Natural killer cell treated with Interleukin-12 subunit alpha and Interleukin-12 subunit beta and Interleukin-15 and Interleukin-18, amount 100 ng/mL, for 72 hours (primary cell): ENCODE results near the gene NDUFA3. TPM values are rescaled to one million over a fixed set of nuclear protein-coding genes. Genes with fewer than 3 reads are reported as not detected.
"Not testable (repeated sequence)": the region's sequence is repeated elsewhere in the genome, so short reads cannot be mapped to it uniquely, and the experiment has no call there.

ENCODE experiments used
- ATAC-seq, 2 donors: fragments of 150-1000 bp; cut with Tn5 transposase in 1 of 2; sonication (Bioruptor Pico), chemical (Tn5 transposase) in 1 of 2; 2 replicates each; pipeline ENCODE4 v1.10.0; 2021
- DNase-seq: peaks from one replicate; pipeline ENCODE4 v3.0.0; 2022; ENCODE audit warnings: low spot score
- H3K27ac Mint-ChIP-seq, 2 donors: 1 replicate in 1 of 2; 2 replicates in 1 of 2; pipeline ENCODE4 v1.8.0; 2022; ENCODE audit warnings: mixed read lengths in 2 of 2, mild to moderate bottlenecking in 1 of 2, moderate library complexity in 1 of 2
- H3K27me3 Mint-ChIP-seq, 2 donors: 1 replicate in 1 of 2; 2 replicates in 1 of 2; pipeline ENCODE4 v1.8.0; 2022; ENCODE audit warnings: mixed read lengths in 2 of 2
- H3K36me3 Mint-ChIP-seq: one replicate; pipeline ENCODE4 v1.8.0; 2022; ENCODE audit warnings: mixed read lengths
- H3K4me1 Mint-ChIP-seq, 2 donors: 1 replicate in 1 of 2; 2 replicates in 1 of 2; pipeline ENCODE4 v1.8.0; 2022; ENCODE audit warnings: low read depth in 2 of 2, mixed read lengths in 2 of 2, mild to moderate bottlenecking in 1 of 2
- H3K4me3 Mint-ChIP-seq: one replicate; pipeline ENCODE4 v1.8.0; 2022; ENCODE audit warnings: mixed read lengths
- H3K9me3 Mint-ChIP-seq: 2 replicates; pipeline ENCODE4 v1.8.0; 2022; ENCODE audit warnings: mixed read lengths
- total RNA-seq, 2 donors: library from RNA; stranded (reverse); gene quantifications; one replicate each; pipeline ENCODE4 v1.2.3, GENCODE V29; 2022

NDUFA3 gene
- total RNA-seq, 2 donors from 2014 or later, result 70.7 to 78.5 TPM

DNA sequence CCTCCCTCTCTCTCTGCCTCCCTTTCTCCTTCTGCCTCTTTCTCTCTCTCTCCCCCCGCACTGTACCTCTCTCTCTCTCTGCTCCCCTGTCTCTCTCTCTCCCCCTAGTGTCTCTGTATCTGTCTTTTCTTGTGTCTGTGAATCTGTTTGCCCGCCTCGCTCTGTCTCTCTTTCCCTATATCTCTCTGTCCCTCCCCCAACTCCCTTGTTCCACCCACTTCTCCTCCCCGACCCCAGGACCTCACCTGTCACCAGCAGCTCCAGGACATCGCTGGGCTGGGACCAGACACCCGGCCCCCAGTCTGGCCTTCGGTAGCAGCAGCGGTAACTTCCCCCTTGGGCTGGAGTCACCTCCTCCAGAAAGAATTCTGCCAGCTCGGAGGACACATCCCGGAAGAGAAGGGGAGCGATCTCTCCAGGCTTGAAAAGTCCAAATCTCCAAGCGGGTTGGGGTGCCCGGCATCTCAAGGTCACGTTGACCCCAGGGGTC is 6.0 kb upstream of the NDUFA3 start:
- peaks cover 8 to 11% of the 10 kb centered on the region in 2 donors for H3K27me3 Mint-ChIP-seq
- no peaks in the 10 kb centered on the region for H3K9me3 Mint-ChIP-seq
- no peaks in the 10 kb centered on the region for H3K36me3 Mint-ChIP-seq
- no peak for DNase-seq
- ATAC-seq, result peak in 1 of 2 donors; percentile 49
- H3K4me3 Mint-ChIP-seq, result peak overlapping the region; percentile 92
- peaks cover 15 to 21% of the 10 kb centered on the region in 2 donors for H3K4me1 Mint-ChIP-seq
- H3K27ac Mint-ChIP-seq, result peak overlapping the region; percentile 69 to 78

DNA sequence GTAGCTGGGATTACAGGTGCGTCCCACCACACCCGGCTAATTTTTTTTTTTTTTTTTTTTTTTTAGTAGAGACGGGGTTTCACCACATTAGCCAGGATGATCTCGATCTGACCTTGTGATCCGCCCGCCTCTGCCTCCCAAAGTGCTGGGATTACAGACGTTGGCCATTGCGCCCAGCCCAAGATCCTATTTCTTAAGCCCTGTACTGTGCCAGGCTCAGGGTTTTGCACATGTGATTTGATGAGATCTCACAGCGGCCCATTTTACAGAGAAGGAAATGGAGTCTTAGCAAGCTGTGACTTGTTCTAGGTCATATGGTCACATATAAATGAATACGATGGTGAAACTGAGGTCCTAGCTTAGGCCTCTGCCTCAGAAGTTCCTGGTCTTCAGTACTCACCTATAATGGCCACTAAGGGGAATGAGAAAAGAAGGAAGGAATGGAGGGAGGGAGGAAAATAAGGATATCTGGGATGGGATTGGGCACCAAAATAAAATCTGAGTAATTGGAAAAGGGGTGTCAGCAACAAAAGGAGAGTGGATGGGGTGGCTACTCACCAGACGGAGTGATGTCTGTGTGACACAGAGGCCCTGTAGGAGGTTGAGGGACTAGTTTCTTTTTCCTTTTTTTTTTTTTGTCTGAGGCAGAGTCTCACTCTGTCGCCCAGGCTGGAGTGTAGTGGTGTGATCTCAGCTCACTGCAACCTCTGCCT is 3.3 kb upstream of the NDUFA3 start:
- H3K27ac Mint-ChIP-seq, result no peak overlapping the region
- peaks cover 0 to 4% of the 10 kb centered on the region in 2 donors for H3K27me3 Mint-ChIP-seq
- DNase-seq (no peak), ATAC-seq (no peak)
- no peak overlapping the region for H3K4me3 Mint-ChIP-seq
- peaks cover 22 to 32% of the 10 kb centered on the region in 2 donors for H3K4me1 Mint-ChIP-seq
- no peaks in the 10 kb centered on the region for H3K36me3 Mint-ChIP-seq
- no peaks in the 10 kb centered on the region for H3K9me3 Mint-ChIP-seq

DNA sequence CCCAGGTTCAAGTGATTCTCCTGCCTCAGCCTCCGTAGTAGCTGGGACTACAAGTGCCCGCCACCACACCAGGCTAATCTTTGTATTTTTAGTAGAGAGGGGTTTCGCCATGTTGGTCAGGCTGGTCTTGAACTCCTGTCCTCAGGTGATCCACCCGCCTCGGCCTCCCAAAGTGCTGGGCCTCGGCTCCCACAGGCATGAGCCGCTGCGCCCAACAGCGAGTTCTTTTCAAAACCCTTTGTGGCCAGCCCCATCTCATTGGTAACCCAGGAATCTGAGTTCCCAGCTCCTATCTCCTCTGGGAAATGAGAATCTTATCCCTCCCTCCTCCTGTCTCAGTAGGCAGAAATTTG is 2.8 kb upstream of the NDUFA3 start:
- H3K4me1 Mint-ChIP-seq, result peaks cover 21 to 32% of the 10 kb centered on the region in 2 donors
- H3K4me3 Mint-ChIP-seq, DNase-seq, H3K36me3 Mint-ChIP-seq, H3K27ac Mint-ChIP-seq, ATAC-seq, H3K27me3 Mint-ChIP-seq, H3K9me3 Mint-ChIP-seq: not testable (repeated sequence)

DNA sequence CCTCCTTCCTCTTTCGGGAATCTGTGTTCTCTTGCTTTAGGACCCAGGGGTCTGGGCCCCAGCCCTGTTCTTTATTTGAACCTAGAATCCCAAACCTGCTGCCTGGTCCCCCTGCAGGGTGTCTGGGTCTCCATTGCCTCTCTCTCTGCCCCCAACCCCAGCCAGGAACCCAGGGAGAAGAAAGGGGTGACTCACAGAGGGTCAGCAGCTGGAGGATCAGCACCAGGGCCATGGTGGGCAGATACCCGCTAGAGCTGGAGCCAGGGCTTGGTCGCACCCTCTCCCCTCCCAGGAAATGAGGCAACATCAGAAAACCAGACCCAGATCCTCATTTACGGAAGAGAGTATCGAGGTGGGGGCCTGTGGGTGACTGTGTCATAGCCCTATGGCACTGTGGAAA is 2.1 kb upstream of the NDUFA3 start, which contains the start of gene OSCAR:
Gene OSCAR (minus strand): TSS at position 243 of the 400 bp plus-strand sequence. CDS start 11 bp downstream, at position 232.
- H3K4me1 Mint-ChIP-seq, result peaks cover 24 to 32% of the 10 kb centered on the region in 2 donors
- no peak for ATAC-seq
- H3K27me3 Mint-ChIP-seq, result peaks cover 0 to 3% of the 10 kb centered on the region in 2 donors
- no peaks in the 10 kb centered on the region for H3K9me3 Mint-ChIP-seq
- peak within 1 kb of the TSS; percentile 17 to 63 for H3K27ac Mint-ChIP-seq
- peak within 1 kb of the TSS; percentile 65 for H3K4me3 Mint-ChIP-seq
- DNase-seq, result no peak
- no peaks in the 10 kb centered on the region for H3K36me3 Mint-ChIP-seq

DNA sequence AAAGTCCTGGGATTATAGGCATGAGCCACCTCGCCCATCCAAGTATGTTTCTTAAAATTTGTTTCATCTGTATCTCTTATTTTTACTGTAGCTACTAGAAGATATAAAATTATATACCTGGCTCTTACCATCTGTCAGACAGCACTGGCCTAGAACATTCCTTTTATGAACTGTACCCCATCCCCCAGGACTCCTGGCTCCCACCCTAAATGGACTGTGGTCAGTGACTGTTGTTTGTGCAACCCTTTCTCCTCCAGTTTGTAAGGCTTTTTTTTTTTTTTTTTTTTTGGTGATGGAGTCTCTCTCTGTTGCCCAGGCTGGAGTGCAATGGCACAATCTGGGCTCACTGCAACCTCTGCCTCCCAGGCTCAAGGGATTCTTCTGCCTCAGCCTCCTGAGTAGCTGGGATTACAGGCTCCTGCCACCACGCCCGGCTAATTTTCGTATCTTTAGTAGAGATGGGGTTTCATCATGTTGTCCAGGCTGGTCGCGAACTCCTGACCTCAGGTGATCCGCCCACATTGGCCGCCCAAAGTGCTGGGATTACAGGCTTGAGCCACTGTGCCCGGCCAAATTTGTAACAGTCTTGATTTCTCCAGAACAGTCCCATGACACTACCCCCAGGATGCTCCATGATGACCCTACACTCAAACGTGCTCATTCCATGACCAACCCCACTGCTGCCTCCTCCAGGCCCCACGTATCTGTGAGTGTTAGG is 2.5 kb downstream of the NDUFA3 start:
- no peaks in the 10 kb centered on the region for H3K27me3 Mint-ChIP-seq
- H3K4me3 Mint-ChIP-seq, result peak overlapping the region; percentile 90
- peaks cover 11% of the 10 kb centered on the region for H3K36me3 Mint-ChIP-seq
- H3K4me1 Mint-ChIP-seq, result peaks cover 21 to 23% of the 10 kb centered on the region in 2 donors
- ATAC-seq (no peak), DNase-seq (no peak)
- H3K27ac Mint-ChIP-seq, result no peak overlapping the region
- H3K9me3 Mint-ChIP-seq, result no peaks in the 10 kb centered on the region

DNA sequence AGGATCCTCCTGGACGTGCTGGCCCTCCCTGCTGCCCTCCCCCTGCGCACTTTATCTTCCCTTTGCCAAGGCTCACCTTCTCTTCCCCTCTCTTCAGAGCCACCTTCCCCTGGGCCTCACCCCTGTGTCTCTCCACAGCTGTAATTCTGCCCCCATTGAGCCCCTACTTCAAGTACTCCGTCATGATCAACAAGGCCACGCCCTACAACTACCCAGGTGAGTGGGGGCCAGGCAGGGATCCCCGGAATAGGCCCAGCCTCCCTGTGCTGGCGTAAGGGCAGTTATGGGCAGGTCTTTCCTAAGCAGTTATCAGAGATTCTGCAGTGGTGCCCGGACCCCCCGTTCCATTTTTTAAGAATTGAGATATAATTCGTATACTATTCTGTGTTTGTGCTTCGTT is 3.1 kb downstream of the NDUFA3 start:
- peaks cover 13% of the 10 kb centered on the region for H3K36me3 Mint-ChIP-seq
- ATAC-seq (no peak), DNase-seq (no peak)
- no peak overlapping the region for H3K4me3 Mint-ChIP-seq
- H3K27ac Mint-ChIP-seq, result no peak overlapping the region
- no peaks in the 10 kb centered on the region for H3K9me3 Mint-ChIP-seq
- peaks cover 18 to 27% of the 10 kb centered on the region in 2 donors for H3K4me1 Mint-ChIP-seq
- no peaks in the 10 kb centered on the region for H3K27me3 Mint-ChIP-seq

DNA sequence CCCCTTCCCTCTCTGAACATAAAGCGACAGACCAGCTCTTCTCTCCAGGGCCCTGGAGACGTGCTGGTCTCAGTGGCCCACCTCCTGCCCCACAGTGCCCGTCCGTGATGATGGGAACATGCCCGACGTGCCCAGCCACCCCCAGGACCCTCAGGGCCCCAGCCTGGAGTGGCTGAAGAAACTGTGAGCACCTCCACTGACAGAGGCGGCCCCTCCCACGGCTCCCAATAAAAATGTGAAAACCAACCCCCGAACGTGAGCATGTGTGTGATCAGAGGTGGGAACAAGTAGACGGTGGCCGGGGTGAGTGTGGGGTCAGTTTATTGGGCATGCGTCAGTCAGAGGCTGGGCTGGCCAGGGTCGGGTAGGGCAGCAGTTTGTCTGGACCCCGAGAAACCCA is 4.1 kb downstream of the NDUFA3 start:
- ATAC-seq (no peak), DNase-seq (no peak)
- H3K36me3 Mint-ChIP-seq, result peaks cover 15% of the 10 kb centered on the region
- H3K4me3 Mint-ChIP-seq, result no peak overlapping the region
- H3K4me1 Mint-ChIP-seq, result peaks cover 11 to 28% of the 10 kb centered on the region in 2 donors
- no peak overlapping the region for H3K27ac Mint-ChIP-seq
- no peaks in the 10 kb centered on the region for H3K27me3 Mint-ChIP-seq
- H3K9me3 Mint-ChIP-seq, result no peaks in the 10 kb centered on the region

DNA sequence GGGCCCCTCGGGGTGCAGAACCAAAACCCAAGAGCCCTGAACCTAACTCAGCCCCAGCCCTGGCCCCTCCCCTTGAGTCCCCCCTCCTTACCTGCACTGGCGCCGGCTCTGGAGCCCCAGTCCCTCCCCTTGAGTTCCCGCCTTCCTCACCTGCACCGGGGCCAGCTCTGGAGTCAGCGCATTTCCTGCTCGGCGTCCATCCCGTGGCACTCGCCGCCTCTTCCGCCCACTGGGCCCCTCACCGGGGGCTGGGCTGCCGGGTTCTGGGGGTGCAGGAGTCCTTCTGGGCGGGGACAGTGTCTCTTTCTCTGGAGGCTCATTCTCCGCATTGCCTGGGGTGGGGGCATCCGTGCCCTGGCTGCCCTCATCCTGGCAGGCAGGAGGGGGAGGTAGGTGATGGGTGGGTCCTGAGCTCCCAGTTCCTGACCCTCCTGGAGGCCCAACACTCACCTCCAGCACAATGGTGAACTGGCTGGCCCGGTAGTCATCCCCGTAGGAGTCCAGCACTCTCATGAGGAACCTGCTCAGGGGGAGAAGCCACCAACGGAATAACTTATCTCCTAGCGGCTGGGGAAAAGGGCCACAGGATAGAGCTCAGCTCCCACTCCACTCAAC is 5.3 kb downstream of the NDUFA3 start:
- H3K27me3 Mint-ChIP-seq, result no peaks in the 10 kb centered on the region

DNA sequence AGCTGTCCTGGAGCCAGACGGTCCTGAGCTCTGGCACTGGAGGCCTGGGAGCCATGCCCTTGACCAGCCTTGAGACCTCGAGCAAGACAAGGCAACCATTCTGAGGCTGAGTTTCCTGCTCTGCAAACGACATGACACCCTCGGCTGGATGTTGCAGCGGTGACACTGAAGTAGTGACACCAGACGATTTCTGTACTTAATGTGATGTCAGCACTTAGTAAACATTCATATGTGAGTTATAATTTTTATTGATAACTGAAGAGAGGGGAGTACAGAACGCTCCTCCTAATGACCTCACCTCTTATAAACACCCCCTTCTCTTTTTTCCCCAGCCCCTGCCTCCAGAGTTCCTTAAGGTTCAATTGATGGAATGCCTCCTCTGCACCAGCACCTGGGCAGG is 5.8 kb downstream of the NDUFA3 start:
- DNase-seq (no peak), ATAC-seq (no peak)
- Mint-ChIP-seq H3K4me3 (no peak overlapping the region), H3K36me3 (peaks cover 15% of the 10 kb centered on the region), H3K27ac (no peak overlapping the region), H3K4me1 (peaks cover 6 to 18% of the 10 kb centered on the region in 2 donors), H3K27me3 (no peaks in the 10 kb centered on the region), H3K9me3 (no peaks in the 10 kb centered on the region)

More for the DNA sequence above, 5.3 kb downstream of the NDUFA3 start:
- Mint-ChIP-seq H3K9me3 (no peaks in the 10 kb centered on the region), H3K4me3 (no peak overlapping the region), H3K4me1 (peaks cover 6 to 23% of the 10 kb centered on the region in 2 donors), H3K27ac (no peak overlapping the region), H3K36me3 (peaks cover 15% of the 10 kb centered on the region)
- no peak for ATAC-seq
- DNase-seq, result no peak

DNA sequence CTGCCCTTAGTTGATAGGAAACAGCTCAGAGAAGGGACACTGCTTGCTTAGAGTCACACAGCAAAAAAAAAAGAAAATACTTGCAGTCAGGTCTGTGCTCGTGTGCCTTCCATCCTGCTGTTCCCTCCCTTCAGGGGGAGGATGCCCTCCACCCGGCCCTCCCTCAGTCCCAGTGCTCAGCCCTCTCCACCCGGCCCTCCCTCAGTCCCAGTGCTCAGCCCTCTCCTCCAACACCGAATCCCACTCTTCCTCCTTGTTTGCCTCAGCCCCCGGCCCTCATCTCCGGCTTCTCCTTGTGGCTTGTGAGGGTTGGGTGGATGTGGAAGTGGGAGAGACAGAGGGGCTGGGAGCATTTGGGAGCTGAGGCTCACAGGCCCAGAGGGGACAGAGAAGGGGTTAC is 7.0 kb downstream of the NDUFA3 start:
- DNase-seq (no peak), ATAC-seq (peak in 1 of 2 donors; percentile 52)
- no peaks in the 10 kb centered on the region for H3K9me3 Mint-ChIP-seq
- H3K27ac Mint-ChIP-seq, result no peak overlapping the region
- no peak overlapping the region for H3K4me3 Mint-ChIP-seq
- H3K4me1 Mint-ChIP-seq, result peaks cover 12 to 26% of the 10 kb centered on the region in 2 donors
- no peaks in the 10 kb centered on the region for H3K27me3 Mint-ChIP-seq
- H3K36me3 Mint-ChIP-seq, result peaks cover 15% of the 10 kb centered on the region

DNA sequence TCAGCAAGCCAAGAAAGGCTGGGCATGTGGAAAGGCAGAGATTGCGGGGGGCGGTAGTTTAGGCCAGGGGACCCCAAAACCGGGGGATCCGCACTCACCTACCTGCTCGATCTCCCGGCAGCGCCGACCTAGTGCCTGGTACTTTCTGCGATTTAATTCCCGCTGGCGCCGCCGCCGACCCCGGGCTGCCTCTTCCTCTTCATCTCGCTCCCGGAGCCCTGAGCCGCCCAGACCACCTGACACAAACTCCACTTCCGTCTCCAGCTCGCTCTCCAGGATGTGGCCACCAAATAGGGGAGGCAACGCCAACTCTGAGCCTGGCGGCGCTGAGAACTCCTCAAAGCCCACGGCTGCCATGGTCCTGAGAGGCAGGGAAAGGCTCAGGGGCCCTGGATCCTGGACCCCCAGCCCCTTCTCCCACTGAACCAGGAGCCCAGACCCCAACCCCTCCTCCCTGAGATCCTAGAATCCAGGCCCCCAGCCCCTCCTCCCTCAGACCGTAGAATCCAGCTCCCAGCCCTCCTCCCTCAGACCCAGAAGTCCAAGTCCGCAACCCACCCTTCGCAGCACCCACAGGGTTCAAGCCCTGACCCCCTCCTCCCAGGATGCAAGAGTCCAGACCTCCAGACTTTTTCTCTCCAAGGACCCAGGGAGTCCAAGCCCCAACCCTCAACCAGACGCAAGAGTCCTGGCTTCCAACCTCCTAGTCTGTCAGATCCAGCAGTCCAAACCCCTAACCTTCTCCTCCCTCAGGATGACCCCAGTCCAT is 11.9 kb downstream of the NDUFA3 start:
- Mint-ChIP-seq H3K27me3 (no peaks in the 10 kb centered on the region), H3K4me1 (peaks cover 32 to 33% of the 10 kb centered on the region in 2 donors), H3K36me3 (peaks cover 10% of the 10 kb centered on the region), H3K4me3 (peak overlapping the region; percentile 94), H3K9me3 (no peaks in the 10 kb centered on the region), H3K27ac (peak overlapping the region; percentile 78 to 96)
- peak; percentile 77 for DNase-seq
- ATAC-seq, result peak; percentile 50 to 69

DNA sequence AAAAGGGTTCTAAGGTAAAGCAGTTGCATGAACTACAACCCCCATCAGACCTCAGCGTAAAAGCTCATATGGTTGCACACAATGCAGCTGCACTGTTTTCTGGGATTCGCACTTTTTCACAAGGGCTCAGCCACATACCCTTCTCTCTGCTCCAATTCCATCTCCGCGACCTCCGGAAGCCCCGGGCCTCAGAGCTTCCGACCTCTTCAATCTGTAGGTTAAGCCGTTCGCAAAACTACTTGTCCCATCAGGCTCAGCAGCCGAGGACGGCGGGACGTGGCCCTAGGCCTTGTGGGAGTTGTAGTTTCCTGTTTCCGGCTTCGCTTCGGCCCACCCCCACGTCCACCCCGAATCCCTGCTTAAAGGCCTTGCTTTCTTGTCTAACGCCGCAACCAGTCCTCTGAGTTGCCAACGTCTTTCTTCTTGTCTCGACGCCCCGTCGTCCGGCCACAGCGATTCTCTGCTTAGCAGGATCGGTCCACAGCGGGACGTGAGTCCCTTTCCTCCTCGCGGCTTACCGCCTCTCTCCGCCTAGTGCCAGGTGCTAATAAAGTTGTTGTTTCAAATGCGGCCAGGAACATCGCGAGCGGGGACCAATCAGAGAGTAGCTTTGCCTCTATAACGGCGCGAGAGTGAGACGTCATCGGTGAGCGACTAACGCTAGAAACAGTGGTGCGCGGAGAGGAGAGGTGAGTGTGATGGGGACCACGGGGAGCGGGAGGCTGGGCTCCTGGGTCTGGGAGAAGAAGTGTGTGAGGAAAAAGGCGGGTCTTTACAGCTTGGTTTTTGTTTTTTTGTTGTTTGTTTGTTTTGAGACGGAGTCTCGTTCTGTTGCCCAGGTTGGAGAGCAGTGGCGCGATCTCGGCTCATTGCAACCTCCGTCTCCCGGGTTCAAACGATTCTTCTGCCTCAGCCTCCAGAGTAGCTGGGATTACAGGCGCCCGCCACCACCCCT is 12.7 kb downstream of the NDUFA3 start, which contains the start of the genes PRPF31 and TFPT:
Gene PRPF31 (plus strand): TSS at position 646 of the 955 bp plus-strand sequence. CDS start 2,525 bp downstream, outside the sequence.
Gene TFPT (minus strand): TSS at position 549 of the 955 bp plus-strand sequence. CDS start 388 bp downstream, at position 161.
- H3K4me3 Mint-ChIP-seq, result peak within 1 kb of the TSS; percentile 94
- ATAC-seq (peak; percentile 94 to 96), DNase-seq (peak; percentile 95)
- peaks cover 29 to 32% of the 10 kb centered on the region in 2 donors for H3K4me1 Mint-ChIP-seq
- peak within 1 kb of the TSS; percentile 78 to 96 for H3K27ac Mint-ChIP-seq
- H3K36me3 Mint-ChIP-seq, result peaks cover 10% of the 10 kb centered on the region
- H3K27me3 Mint-ChIP-seq, result no peaks in the 10 kb centered on the region
- no peaks in the 10 kb centered on the region for H3K9me3 Mint-ChIP-seq
